ENCODE measurements around the gene CPLX3. TPM values are rescaled to one million over a fixed set of nuclear protein-coding genes. Genes with fewer than 3 reads are reported as not detected.

Gene CPLX3
- total RNA-seq, 4 donors from 2014 or later = not detected

- in situ Hi-C loops (cut with MboI; ENCODE audit: low pct_ligation_motif_present in 1 of 4, low pct_unique_long_range_greater_than_20kb in 1 of 4, low sequenced_read_pairs in 3 of 4) = no loop called here
- intact Hi-C loops (cut with DNase I; ENCODE audit: low total_unique reads) = loop anchor here (10.0 kb wide), 1 partner anchor 107 kb away; the partner anchor contains the start of gene RPP25
These were observed 21.0 kb downstream of the CPLX3 start for GRCh38 chr15:74847432-74847831.

GRCh38 chr15:74850393-74850792, 24.0 kb downstream of the CPLX3 start:
- TF ChIP-seq POLR2AphosphoS5 (IDR thresholded peaks at IDR 0.05) (no peak), CTCF (IDR thresholded peaks at IDR 0.05) (no peak), POLR2A (IDR thresholded peaks at IDR 0.05) (no peak), EP300 (IDR thresholded peaks at IDR 0.05; ENCODE audit: low read depth) (no peak)
- Histone ChIP-seq H3K9me3 (no peaks in the 10 kb centered on the region), H3K36me3 (peaks cover 0 to 54% (median 35%) of the 10 kb centered on the region in 4 donors), H3K27me3 (no peaks in the 10 kb centered on the region), H3K4me1 (peaks cover 0 to 9% (median 3%) of the 10 kb centered on the region in 4 donors), H3K27ac (no peak overlapping the region), H3K4me3 (no peak overlapping the region)
- WGBS, 2 donors (ENCODE audit: low coverage in 1 of 2) = 78% methylated on average over 4 of the region's 4 CpGs; no CpG with 5 or more reads in 1 of the 2 donors
- intact Hi-C loops (cut with DNase I; ENCODE audit: low total_unique reads) (no loop called here), in situ Hi-C loops (cut with MboI; ENCODE audit: low pct_ligation_motif_present in 1 of 4, low pct_unique_long_range_greater_than_20kb in 1 of 4, low sequenced_read_pairs in 3 of 4) (no loop called here)
- DNase-seq = no peak

More at GRCh38 chr15:74847432-74847831, 21.0 kb downstream of the CPLX3 start:
- H3K27ac ChIP-seq = no peak overlapping the region
- H3K36me3 ChIP-seq = peaks cover 0 to 46% (median 23%) of the 10 kb centered on the region in 4 donors
- 80% methylated on average over 3 of the region's 3 CpGs; no CpG with 5 or more reads in 1 of the 2 donors for WGBS, 2 donors (ENCODE audit: low coverage in 1 of 2)
- TF ChIP-seq EP300 (IDR thresholded peaks at IDR 0.05; ENCODE audit: low read depth) (no peak), CTCF (IDR thresholded peaks at IDR 0.05) (no peak), POLR2AphosphoS5 (IDR thresholded peaks at IDR 0.05) (no peak), POLR2A (IDR thresholded peaks at IDR 0.05) (no peak)
- DNase-seq = no peak
- no peak overlapping the region for H3K4me3 ChIP-seq
- H3K9me3 ChIP-seq = no peaks in the 10 kb centered on the region
- H3K27me3 ChIP-seq = no peaks in the 10 kb centered on the region
- peaks cover 6 to 20% (median 14%) of the 10 kb centered on the region in 4 donors for H3K4me1 ChIP-seq

- Histone ChIP-seq H3K4me1 (peaks cover 4 to 15% (median 9%) of the 10 kb centered on the region in 4 donors), H3K27me3 (no peaks in the 10 kb centered on the region), H3K27ac (no peak overlapping the region), H3K9me3 (no peaks in the 10 kb centered on the region), H3K4me3 (no peak overlapping the region), H3K36me3 (peaks cover 0 to 54% (median 35%) of the 10 kb centered on the region in 4 donors)
- in situ Hi-C loops (cut with MboI; ENCODE audit: low pct_ligation_motif_present in 1 of 4, low pct_unique_long_range_greater_than_20kb in 1 of 4, low sequenced_read_pairs in 3 of 4) = no loop called here
- no peak for TF ChIP-seq POLR2AphosphoS5 (IDR thresholded peaks at IDR 0.05)
- TF ChIP-seq EP300 (IDR thresholded peaks at IDR 0.05; ENCODE audit: low read depth) = no peak
- no peak for TF ChIP-seq CTCF (IDR thresholded peaks at IDR 0.05)
- TF ChIP-seq POLR2A (IDR thresholded peaks at IDR 0.05) = no peak
- intact Hi-C loops (cut with DNase I; ENCODE audit: low total_unique reads) = no loop called here
- no peak for DNase-seq
- 88% methylated on average over 7 of the region's 7 CpGs; no CpG with 5 or more reads in 1 of the 2 donors for WGBS, 2 donors (ENCODE audit: low coverage in 1 of 2)
These were observed 25.5 kb downstream of the CPLX3 start for GRCh38 chr15:74851960-74852359.

- DNase-seq = no peak
- intact Hi-C loops (cut with DNase I; ENCODE audit: low total_unique reads) = no loop called here
- no peak for TF ChIP-seq CTCF (IDR thresholded peaks at IDR 0.05)
- no peak for TF ChIP-seq POLR2A (IDR thresholded peaks at IDR 0.05)
- no peak for TF ChIP-seq POLR2AphosphoS5 (IDR thresholded peaks at IDR 0.05)
- no peak for TF ChIP-seq EP300 (IDR thresholded peaks at IDR 0.05; ENCODE audit: low read depth)
These were observed 28.1 kb downstream of the CPLX3 start for GRCh38 chr15:74854453-74855022.

More at GRCh38 chr15:74854453-74855022, 28.1 kb downstream of the CPLX3 start:
- in situ Hi-C loops (cut with MboI; ENCODE audit: low pct_ligation_motif_present in 1 of 4, low pct_unique_long_range_greater_than_20kb in 1 of 4, low sequenced_read_pairs in 3 of 4) = no loop called here
- 96% methylated on average over 13 of the region's 13 CpGs; no CpG with 5 or more reads in 1 of the 2 donors for WGBS, 2 donors (ENCODE audit: low coverage in 1 of 2)
- peaks cover 21 to 41% (median 34%) of the 10 kb centered on the region in 4 donors for H3K4me1 ChIP-seq
- H3K27me3 ChIP-seq = no peaks in the 10 kb centered on the region
- no peak overlapping the region for H3K27ac ChIP-seq
- peaks cover 0 to 39% (median 27%) of the 10 kb centered on the region in 4 donors for H3K36me3 ChIP-seq
- no peaks in the 10 kb centered on the region for H3K9me3 ChIP-seq
- no peak overlapping the region for H3K4me3 ChIP-seq
